NK-92 (cell line): Measurements from ENCODE around the gene WDFY1.

ENCODE experiments used
- DNase-seq: peaks from one replicate; lab custom pipeline; 2025; ENCODE audit not compliant: unreplicated experiment; lab: John Stamatoyannopoulos, UW

WDFY1 gene

GRCh38 chr2:223932816-223933800 is 12.0 kb downstream of the WDFY1 start:
- DNase-seq: no peak

GRCh38 chr2:223930103-223930976 is 14.8 kb downstream of the WDFY1 start:
- no peak for DNase-seq

GRCh38 chr2:223929571-223930102 is 15.5 kb downstream of the WDFY1 start:
- no peak for DNase-seq

GRCh38 chr2:223928113-223929006 is 16.8 kb downstream of the WDFY1 start:
- no peak for DNase-seq

- DNase-seq: no peak
Measured at GRCh38 chr2:223925106-223925505, 20.0 kb downstream of the WDFY1 start.

DNA sequence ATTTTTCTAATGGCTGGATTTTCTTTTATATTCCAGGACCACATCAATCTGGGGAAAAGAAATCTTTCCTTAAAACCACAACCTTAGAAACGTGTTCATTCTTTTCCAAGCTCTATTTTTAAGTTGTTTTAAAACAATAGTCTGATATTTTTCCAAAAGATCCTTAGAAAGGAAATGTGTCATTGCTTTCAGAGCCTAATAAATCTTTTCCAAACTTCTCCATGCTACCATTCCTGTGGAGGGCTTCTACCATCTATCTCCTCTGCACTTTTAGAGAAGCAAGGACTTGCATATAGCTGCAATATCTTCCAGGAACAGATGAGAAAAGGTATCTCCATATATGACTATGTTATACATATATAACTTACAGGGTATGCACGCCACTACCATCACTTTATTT is 21.2 kb downstream of the WDFY1 start:
- no peak for DNase-seq

DNA sequence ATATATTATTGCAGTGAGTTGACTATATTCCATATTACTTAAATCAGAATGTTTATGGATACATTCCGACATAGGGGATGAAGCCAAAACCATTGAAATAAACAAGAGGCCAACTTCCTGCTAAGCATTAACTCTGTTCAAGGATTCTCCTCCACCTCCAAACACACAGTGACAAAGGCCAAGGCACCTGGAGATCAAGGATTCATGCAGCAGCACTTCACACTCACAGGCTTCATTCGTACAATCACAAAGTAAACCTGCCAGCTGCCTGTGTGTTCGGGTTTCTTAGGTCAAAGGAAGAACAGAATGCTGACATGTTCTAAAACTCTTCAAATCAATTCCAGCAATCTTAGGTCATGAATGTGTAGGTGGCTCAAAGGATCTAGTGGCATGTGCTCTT is 22.8 kb downstream of the WDFY1 start:
- no peak for DNase-seq

- DNase-seq: no peak
Measured at GRCh38 chr2:223921204-223921603, 23.9 kb downstream of the WDFY1 start.

GRCh38 chr2:223920109-223920508 is 25.0 kb downstream of the WDFY1 start:
- DNase-seq: no peak

GRCh38 chr2:223918671-223919134 is 26.4 kb downstream of the WDFY1 start:
- DNase-seq: no peak

GRCh38 chr2:223916181-223916920 is 28.8 kb downstream of the WDFY1 start:
- DNase-seq: no peak

DNA sequence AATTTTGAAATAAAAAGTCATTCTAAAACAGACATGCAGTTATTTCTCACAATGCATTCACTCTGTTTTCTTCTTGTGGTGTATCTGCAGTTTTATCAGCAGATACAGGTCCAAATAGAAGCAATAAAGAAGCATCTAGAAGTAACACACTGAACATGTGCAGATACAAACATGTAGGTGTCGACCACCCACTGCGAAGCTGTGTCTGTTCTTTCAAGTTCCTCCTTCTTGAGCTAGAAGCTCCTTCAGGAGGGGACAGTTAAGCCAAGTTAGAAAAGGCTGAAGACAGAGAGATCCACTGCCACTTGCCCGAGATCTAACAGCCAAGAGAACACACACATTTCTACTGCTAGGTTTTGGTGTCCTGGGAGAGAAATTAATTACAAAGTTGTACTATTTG is 30.1 kb downstream of the WDFY1 start:
- no peak for DNase-seq

GRCh38 chr2:223914324-223914723 is 30.8 kb downstream of the WDFY1 start:
- no peak for DNase-seq

GRCh38 chr2:223909001-223909741 is 36.0 kb downstream of the WDFY1 start:
- DNase-seq: no peak

DNA sequence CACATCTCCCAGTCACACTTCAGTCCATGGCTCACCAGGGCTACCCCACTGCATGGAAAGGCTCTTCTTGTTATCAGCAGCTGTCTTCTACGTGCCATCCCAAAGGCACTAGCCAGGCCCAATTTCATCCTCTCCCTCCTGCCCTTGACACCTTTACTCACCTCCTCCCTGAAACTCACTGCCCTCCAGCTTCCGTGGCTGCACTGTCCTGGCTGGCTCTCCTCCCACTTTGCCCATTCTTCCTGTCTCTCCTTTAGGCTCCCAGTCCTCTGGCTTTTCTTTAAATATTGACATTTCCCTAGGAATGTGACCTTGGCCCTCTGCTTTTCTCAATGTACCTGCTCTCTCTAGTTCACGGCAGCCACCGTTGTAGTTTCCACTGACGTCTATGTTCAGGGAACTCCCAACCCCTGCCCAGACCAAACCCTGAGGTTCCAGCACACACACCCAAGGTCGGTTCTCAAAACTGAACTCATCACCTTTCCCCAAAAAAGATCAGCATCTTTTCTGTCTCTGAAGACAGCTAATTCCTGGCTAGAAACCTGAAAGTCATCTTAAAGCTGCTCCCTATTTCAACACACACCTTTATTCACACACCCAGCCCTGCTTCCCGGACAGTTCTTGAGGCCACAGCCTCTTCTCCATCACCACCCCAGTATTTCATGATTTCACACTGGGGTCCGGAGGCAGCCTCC is 36.7 kb downstream of the WDFY1 start:
- DNase-seq: no peak

DNA sequence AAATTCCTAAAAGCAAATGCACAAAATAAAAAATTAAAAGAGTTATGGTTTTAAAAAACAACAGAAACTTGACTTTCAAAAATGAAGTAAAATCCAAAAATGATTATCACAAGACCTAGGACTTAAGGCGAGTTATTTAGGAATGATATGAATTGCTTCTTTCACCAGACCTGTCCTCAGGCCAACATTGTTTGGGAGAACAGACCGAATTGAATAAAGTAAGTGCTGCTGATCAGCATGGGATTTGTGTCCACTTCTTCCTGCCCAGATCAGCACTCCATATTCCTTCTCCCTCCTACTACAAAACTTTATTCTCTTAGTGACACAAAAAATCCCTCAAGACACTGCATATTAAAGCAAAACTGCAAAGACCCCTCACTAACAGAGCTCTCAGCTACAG is 39.1 kb downstream of the WDFY1 start:
- no peak for DNase-seq

DNA sequence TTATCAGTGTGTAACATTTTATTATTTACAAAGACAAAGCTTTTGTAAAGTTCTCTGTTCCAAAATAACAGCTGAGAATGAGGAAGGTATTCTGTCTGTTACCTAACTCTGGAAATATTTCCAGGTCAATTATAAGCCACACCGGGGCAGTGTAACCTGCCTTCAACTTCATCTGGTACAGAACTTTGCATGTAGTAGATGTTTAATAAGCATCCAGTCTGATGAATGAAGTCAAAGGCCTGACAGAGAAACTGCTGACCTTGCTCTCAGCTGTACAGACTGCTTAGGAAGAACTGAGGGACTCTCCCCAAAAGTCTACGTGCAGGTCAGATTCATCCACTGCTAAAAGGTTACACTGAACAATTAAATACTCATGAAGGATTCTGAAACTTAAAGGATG is 43.3 kb downstream of the WDFY1 start:
- DNase-seq: no peak

DNA sequence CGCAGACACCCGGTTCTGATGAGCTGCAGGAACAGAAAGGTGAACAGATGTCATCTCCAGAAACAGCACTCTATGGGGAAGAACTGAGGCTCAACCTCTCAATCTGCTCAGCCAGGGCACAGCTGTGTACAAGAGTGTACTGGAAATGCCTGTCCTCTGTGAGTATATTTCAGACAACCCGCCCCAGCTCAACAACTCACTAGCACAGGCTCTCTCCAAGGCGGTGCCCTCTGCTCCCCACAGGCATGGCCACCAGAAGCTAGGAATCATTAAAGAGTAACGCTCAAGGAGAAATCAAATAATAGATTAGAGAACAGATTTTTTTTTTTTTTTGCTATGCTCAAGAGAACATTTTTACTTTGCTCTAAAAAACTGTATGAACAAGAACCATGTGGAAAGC is 43.8 kb downstream of the WDFY1 start:
- DNase-seq: no peak
